ENCODE measurements around the gene SLC38A10. TPM values are rescaled to one million over a fixed set of nuclear protein-coding genes. Genes with fewer than 3 reads are reported as not detected.

Gene SLC38A10
- total RNA-seq, 1 experiment from 2014 or later, result 109 TPM

DNA sequence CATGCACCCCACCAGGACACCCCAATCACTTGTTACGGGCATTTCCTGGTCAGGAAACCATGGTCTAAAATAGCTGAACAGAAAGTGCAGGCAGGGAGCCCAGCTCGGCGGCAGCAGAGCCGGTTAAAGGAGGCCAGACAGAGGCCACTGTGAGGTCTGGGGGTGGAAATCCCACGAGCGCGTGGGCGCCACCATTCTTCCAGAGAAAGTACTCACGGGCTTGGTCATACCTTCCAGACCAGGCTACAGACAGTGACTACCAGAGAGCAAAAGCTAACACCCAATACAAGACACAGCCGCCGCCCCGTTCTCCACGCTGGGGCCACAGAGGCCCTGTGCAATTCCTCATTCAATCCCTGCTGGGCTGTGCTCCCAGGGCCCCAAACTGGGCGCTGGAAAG lies 84.2 kb downstream of the SLC38A10 start:
- no peak overlapping the region for H3K9ac ChIP-seq (ENCODE audit: low read length)
- no TSS peak for BruUV-seq (replicated peaks)
- ChIA-PET POLR2A (no interaction called here), RAD21 (ENCODE audit: low non-redundant PET in 1 of 2, low total read pairs in 2 of 2, uncharacterized antibody in 2 of 2, unreplicated experiment in 2 of 2) (no interaction called here), CTCF (no interaction called here)
- H3K4me3 ChIP-seq (replicated peaks in 1 of 2; ENCODE audit: low read depth in 1 of 2, low read length in 2 of 2), result no peak overlapping the region
- no peaks in the 10 kb centered on the region for H3K4me1 ChIP-seq (ENCODE audit: control insufficient read depth in 1 of 2, insufficient read depth in 2 of 2, low read length in 2 of 2)
- H2AFZ ChIP-seq (ENCODE audit: low read depth, low read length, poor library complexity, severe bottlenecking), result no peak overlapping the region
- DNase-seq (ENCODE audit: low read depth, low spot score) (no peak), ATAC-seq (peak; percentile 64)
- intact Hi-C loops (cut with micrococcal nuclease), result no loop called here
- no peak overlapping the region for H3K4me2 ChIP-seq (ENCODE audit: low read length)
- no peaks in the 10 kb centered on the region for H3K79me2 ChIP-seq (ENCODE audit: insufficient read depth, low read length)
- H3K9me3 ChIP-seq (ENCODE audit: control insufficient read depth in 1 of 2, insufficient read depth in 1 of 2, low read depth in 1 of 2, low read length in 2 of 2), result no peaks in the 10 kb centered on the region
- H3K27me3 ChIP-seq (ENCODE audit: insufficient read depth, low read length), result no peaks in the 10 kb centered on the region
- TF ChIP-seq TCF7L2 (IDR thresholded peaks at IDR 0.05; ENCODE audit: borderline replicate concordance, extremely low read depth, insufficient read depth, insufficient read length), result no peak
- TF ChIP-seq, protein P1, sequence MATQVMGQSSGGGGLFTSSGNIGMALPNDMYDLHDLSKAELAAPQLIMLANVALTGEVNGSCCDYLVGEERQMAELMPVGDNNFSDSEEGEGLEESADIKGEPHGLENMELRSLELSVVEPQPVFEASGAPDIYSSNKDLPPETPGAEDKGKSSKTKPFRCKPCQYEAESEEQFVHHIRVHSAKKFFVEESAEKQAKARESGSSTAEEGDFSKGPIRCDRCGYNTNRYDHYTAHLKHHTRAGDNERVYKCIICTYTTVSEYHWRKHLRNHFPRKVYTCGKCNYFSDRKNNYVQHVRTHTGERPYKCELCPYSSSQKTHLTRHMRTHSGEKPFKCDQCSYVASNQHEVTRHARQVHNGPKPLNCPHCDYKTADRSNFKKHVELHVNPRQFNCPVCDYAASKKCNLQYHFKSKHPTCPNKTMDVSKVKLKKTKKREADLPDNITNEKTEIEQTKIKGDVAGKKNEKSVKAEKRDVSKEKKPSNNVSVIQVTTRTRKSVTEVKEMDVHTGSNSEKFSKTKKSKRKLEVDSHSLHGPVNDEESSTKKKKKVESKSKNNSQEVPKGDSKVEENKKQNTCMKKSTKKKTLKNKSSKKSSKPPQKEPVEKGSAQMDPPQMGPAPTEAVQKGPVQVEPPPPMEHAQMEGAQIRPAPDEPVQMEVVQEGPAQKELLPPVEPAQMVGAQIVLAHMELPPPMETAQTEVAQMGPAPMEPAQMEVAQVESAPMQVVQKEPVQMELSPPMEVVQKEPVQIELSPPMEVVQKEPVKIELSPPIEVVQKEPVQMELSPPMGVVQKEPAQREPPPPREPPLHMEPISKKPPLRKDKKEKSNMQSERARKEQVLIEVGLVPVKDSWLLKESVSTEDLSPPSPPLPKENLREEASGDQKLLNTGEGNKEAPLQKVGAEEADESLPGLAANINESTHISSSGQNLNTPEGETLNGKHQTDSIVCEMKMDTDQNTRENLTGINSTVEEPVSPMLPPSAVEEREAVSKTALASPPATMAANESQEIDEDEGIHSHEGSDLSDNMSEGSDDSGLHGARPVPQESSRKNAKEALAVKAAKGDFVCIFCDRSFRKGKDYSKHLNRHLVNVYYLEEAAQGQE (IDR thresholded peaks at IDR 0.05; ENCODE audit: low read depth), result no peak
- no peak for TF ChIP-seq POLR2AphosphoS5 (IDR thresholded peaks at IDR 0.05; ENCODE audit: low read depth, low read length)
- TF ChIP-seq EGR1 (IDR thresholded peaks at IDR 0.05; ENCODE audit: low read depth), result no peak
- TF ChIP-seq ELF1 (IDR thresholded peaks at IDR 0.05; ENCODE audit: borderline replicate concordance, low read depth), result no peak
- TF ChIP-seq SP1 (IDR thresholded peaks at IDR 0.05; ENCODE audit: low read depth), result no peak
- TF ChIP-seq RAD21 (IDR thresholded peaks at IDR 0.05; ENCODE audit: low read depth), result no peak
- TF ChIP-seq MAX (IDR thresholded peaks at IDR 0.05), result no peak
- TF ChIP-seq FOSL1 (IDR thresholded peaks at IDR 0.05; ENCODE audit: low read depth), result no peak
- TF ChIP-seq SIN3A (IDR thresholded peaks at IDR 0.05; ENCODE audit: low read depth), result no peak
- TF ChIP-seq ZNF274 (IDR thresholded peaks at IDR 0.05; ENCODE audit: low read depth, low read length), result no peak
- TF ChIP-seq, protein P2, sequence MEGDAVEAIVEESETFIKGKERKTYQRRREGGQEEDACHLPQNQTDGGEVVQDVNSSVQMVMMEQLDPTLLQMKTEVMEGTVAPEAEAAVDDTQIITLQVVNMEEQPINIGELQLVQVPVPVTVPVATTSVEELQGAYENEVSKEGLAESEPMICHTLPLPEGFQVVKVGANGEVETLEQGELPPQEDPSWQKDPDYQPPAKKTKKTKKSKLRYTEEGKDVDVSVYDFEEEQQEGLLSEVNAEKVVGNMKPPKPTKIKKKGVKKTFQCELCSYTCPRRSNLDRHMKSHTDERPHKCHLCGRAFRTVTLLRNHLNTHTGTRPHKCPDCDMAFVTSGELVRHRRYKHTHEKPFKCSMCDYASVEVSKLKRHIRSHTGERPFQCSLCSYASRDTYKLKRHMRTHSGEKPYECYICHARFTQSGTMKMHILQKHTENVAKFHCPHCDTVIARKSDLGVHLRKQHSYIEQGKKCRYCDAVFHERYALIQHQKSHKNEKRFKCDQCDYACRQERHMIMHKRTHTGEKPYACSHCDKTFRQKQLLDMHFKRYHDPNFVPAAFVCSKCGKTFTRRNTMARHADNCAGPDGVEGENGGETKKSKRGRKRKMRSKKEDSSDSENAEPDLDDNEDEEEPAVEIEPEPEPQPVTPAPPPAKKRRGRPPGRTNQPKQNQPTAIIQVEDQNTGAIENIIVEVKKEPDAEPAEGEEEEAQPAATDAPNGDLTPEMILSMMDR (IDR thresholded peaks at IDR 0.05 in 2 of 3, conservative IDR thresholded peaks at IDR 0.05 in 1 of 3; ENCODE audit: borderline replicate concordance in 1 of 3, insufficient read depth in 1 of 3, low read depth in 2 of 3, low read length in 2 of 3), result no peak
- no peak overlapping the region for H3K27ac ChIP-seq (ENCODE audit: low read depth, low read length)
- H3K9me2 ChIP-seq (ENCODE audit: insufficient read depth), result no peaks in the 10 kb centered on the region
- no peaks in the 10 kb centered on the region for H4K20me1 ChIP-seq (ENCODE audit: insufficient read depth)
- H3K36me3 ChIP-seq (ENCODE audit: control insufficient read depth in 1 of 2, insufficient read depth in 2 of 2, low read length in 2 of 2), result peaks cover 0 to 2% of the 10 kb centered on the region in 2 experiments; a peak in 1 of 4 replicates
